OCI-LY1 (cell line): ENCODE data around the gene ZNF804A.

Source experiments
- CTCF ChIP-seq: fragments of 200-600 bp; sonication (generic), shearing (Covaris generic); IDR thresholded peaks from 2 replicates; pipeline ENCODE4 v1.5.1; 2017; ENCODE audit warnings: mild to moderate bottlenecking, antibody characterized with exemption, low read length, moderate library complexity, mixed read lengths
- EZH2 ChIP-seq: fragments of 200-600 bp; sonication (generic), shearing (Covaris generic); IDR thresholded peaks from 2 replicates; pipeline ENCODE4 v1.8.0; 2017; ENCODE audit warnings: borderline replicate concordance, mixed run types, mild to moderate bottlenecking, antibody characterized with exemption, low read length, moderate library complexity, mixed read lengths

GRCh38 chr2:184551626-184552025, 46.7 kb upstream of the ZNF804A start:
- TF ChIP-seq CTCF (no peak), EZH2 (no peak)
